Parathyroid adenoma (tissue), 2 donors: ENCODE data around the gene NECAB3.

ENCODE experiments used
- H2AFZ ChIP-seq: fragments of 300-600 bp; sonication (generic); one replicate; pipeline ENCODE4 v1.7.0; 2017; ENCODE audit warnings: antibody characterized with exemption, mild to moderate bottlenecking
- H3K27ac ChIP-seq: fragments of 300-600 bp; sonication (generic); one replicate; pipeline ENCODE4 v1.7.0; 2017
- H3K27me3 ChIP-seq: fragments of 300-600 bp; sonication (generic); one replicate; pipeline ENCODE4 v1.7.0; 2017; ENCODE audit warnings: low read length; ENCODE audit not compliant: control insufficient read depth, insufficient read depth
- H3K36me3 ChIP-seq: fragments of 300-600 bp; sonication (generic); one replicate; pipeline ENCODE4 v1.7.0; 2017; ENCODE audit warnings: low read length; ENCODE audit not compliant: control insufficient read depth, insufficient read depth
- H3K4me1 ChIP-seq: fragments of 300-600 bp; sonication (generic); one replicate; pipeline ENCODE4 v1.7.0; 2017; ENCODE audit warnings: control low read depth
- H3K4me2 ChIP-seq: fragments of 300-600 bp; sonication (generic); one replicate; pipeline ENCODE4 v1.7.0; 2017; ENCODE audit warnings: low read length
- H3K4me3 ChIP-seq: fragments of 300-600 bp; sonication (generic); one replicate; pipeline ENCODE4 v1.7.0; 2017; ENCODE audit warnings: low read depth, low read length
- H3K79me2 ChIP-seq: fragments of 300-600 bp; sonication (generic); one replicate; pipeline ENCODE4 v1.7.0; 2017; ENCODE audit warnings: control low read depth
- H3K9ac ChIP-seq: fragments of 300-600 bp; sonication (generic); one replicate; pipeline ENCODE4 v1.7.0; 2017; ENCODE audit warnings: mild to moderate bottlenecking
- H3K9me3 ChIP-seq: fragments of 300-600 bp; sonication (generic); one replicate; pipeline ENCODE4 v1.7.0; 2017; ENCODE audit warnings: low read length; ENCODE audit not compliant: control insufficient read depth
- CTCF ChIP-seq: fragments of 300-600 bp; sonication (generic); IDR thresholded peaks from one replicate; pipeline ENCODE4 v1.7.0; 2017; ENCODE audit warnings: antibody characterized with exemption, mild to moderate bottlenecking
- donor health status: primary hyperparathyroidism.

NECAB3 gene

GRCh38 chr20:33674294-33675135 is at the start of gene NECAB3:
TSS of gene NECAB3 (minus strand) at chr20:33674428. CDS start at chr20:33674352, 76 bp downstream.
- Histone ChIP-seq H3K9ac (peak within 1 kb of the TSS; percentile 29), H3K27ac (peak within 1 kb of the TSS; percentile 47), H3K27me3 (no peaks in the 10 kb centered on the region), H3K4me2 (peak within 1 kb of the TSS; percentile 74), H3K4me3 (peak within 1 kb of the TSS; percentile 74), H3K9me3 (no peaks in the 10 kb centered on the region), H3K4me1 (peaks cover 10% of the 10 kb centered on the region), H3K36me3 (no peaks in the 10 kb centered on the region), H3K79me2 (no peaks in the 10 kb centered on the region), H2AFZ (peak within 1 kb of the TSS; percentile 83)
- no peak for TF ChIP-seq CTCF

- Histone ChIP-seq H3K27me3 (no peaks in the 10 kb centered on the region), H3K4me1 (peaks cover 15% of the 10 kb centered on the region), H3K27ac (no peak overlapping the region), H3K9ac (no peak overlapping the region), H3K79me2 (peaks cover 9% of the 10 kb centered on the region), H3K9me3 (no peaks in the 10 kb centered on the region), H3K4me2 (no peak overlapping the region), H3K4me3 (no peak overlapping the region), H3K36me3 (no peaks in the 10 kb centered on the region), H2AFZ (no peak overlapping the region)
- no peak for TF ChIP-seq CTCF
Observed at GRCh38 chr20:33721391-33722140, 47.3 kb upstream of the NECAB3 start.

- Histone ChIP-seq H3K79me2 (peaks cover 9% of the 10 kb centered on the region), H3K4me2 (peak within 1 kb of the TSS; percentile 83), H3K9me3 (no peaks in the 10 kb centered on the region), H3K4me1 (peaks cover 11% of the 10 kb centered on the region), H2AFZ (peak within 1 kb of the TSS; percentile 94), H3K27me3 (no peaks in the 10 kb centered on the region), H3K9ac (no peak within 1 kb of the TSS), H3K36me3 (no peaks in the 10 kb centered on the region), H3K27ac (peak within 1 kb of the TSS; percentile 64), H3K4me3 (peak within 1 kb of the TSS; percentile 77)
- TF ChIP-seq CTCF, result no peak
Observed at GRCh38 chr20:33719989-33720709, 45.9 kb upstream of the NECAB3 start, which contains the start of gene PXMP4. TSS of gene PXMP4 (minus strand) at chr20:33720310. CDS start at chr20:33720207, 103 bp downstream.

- Histone ChIP-seq H3K27me3 (no peaks in the 10 kb centered on the region), H3K27ac (peak overlapping the region; percentile 64), H3K9me3 (no peaks in the 10 kb centered on the region), H2AFZ (peak overlapping the region; percentile 94), H3K4me3 (peak overlapping the region; percentile 77), H3K4me2 (peak overlapping the region; percentile 83), H3K79me2 (peaks cover 9% of the 10 kb centered on the region), H3K36me3 (no peaks in the 10 kb centered on the region), H3K4me1 (peaks cover 11% of the 10 kb centered on the region), H3K9ac (no peak overlapping the region)
- TF ChIP-seq CTCF, result no peak
Observed at GRCh38 chr20:33719277-33719988, 45.2 kb upstream of the NECAB3 start.
